Neural cell (in vitro differentiated cells): ENCODE measurements around the gene SLC44A2. TPM values are rescaled to one million over a fixed set of nuclear protein-coding genes. Genes with fewer than 3 reads are reported as not detected.

ENCODE experiments used
- H2AFZ ChIP-seq: fragments of 200-600, 300-800 bp; sonication (generic), shearing (Covaris generic); 2 replicates; pipeline ENCODE4 v1.6.0; 2014; ENCODE audit warnings: low read depth, mild to moderate bottlenecking, antibody characterized with exemption, low read length, moderate library complexity
- H3F3A ChIP-seq: fragments of 200-600 bp; shearing (Covaris generic); 2 replicates; pipeline ENCODE4 v1.6.1; 2016; ENCODE audit warnings: mild to moderate bottlenecking, moderate library complexity, mixed read lengths, antibody characterized with exemption, low read length; ENCODE audit not compliant: insufficient read depth, poor library complexity, severe bottlenecking
- H3K27ac ChIP-seq: fragments of 200-600, 300-800 bp; sonication (generic), shearing (Covaris generic); 2 replicates; pipeline ENCODE4 v1.5.1; 2014; ENCODE audit warnings: mild to moderate bottlenecking, low read length, moderate library complexity
- H3K27me3 ChIP-seq: fragments of 300-800, 200-600 bp; sonication (generic), shearing (Covaris generic); 2 replicates; pipeline ENCODE4 v1.6.0; 2014; ENCODE audit warnings: mild to moderate bottlenecking, low read depth, low read length, moderate library complexity; ENCODE audit not compliant: insufficient read depth
- H3K36me3 ChIP-seq: fragments of 300-800, 200-600 bp; sonication (generic), shearing (Covaris generic); 2 replicates; pipeline ENCODE4 v1.5.1; 2014; ENCODE audit warnings: mild to moderate bottlenecking, antibody characterized with exemption, low read length, moderate library complexity; ENCODE audit not compliant: insufficient read depth
- H3K4me2 ChIP-seq: fragments of 300-800, 200-600 bp; sonication (generic), shearing (Covaris generic); 2 replicates; pipeline ENCODE4 v1.6.0; 2014; ENCODE audit warnings: mild to moderate bottlenecking, low read length
- H3K4me3 ChIP-seq: fragments of 300-800, 200-600 bp; sonication (generic), shearing (Covaris generic); 2 replicates; pipeline ENCODE4 v1.5.1; 2014; ENCODE audit warnings: mild to moderate bottlenecking, low read length, moderate library complexity
- H3K79me2 ChIP-seq: fragments of 200-600 bp; shearing (Covaris generic); replicated peaks from 2 replicates; pipeline ENCODE4 v1.6.0; 2014; ENCODE audit warnings: mild to moderate bottlenecking, low read length, moderate library complexity; ENCODE audit not compliant: insufficient read depth
- H3K9ac ChIP-seq: fragments of 300-800, 200-600 bp; sonication (generic), shearing (Covaris generic); 2 replicates; pipeline ENCODE4 v1.6.1; 2016; ENCODE audit warnings: mild to moderate bottlenecking, low read length, mixed read lengths
- H3K9me2 ChIP-seq: fragments of 200-600 bp; shearing (Covaris generic); 2 replicates; pipeline ENCODE4 v1.6.1; 2016; ENCODE audit warnings: mild to moderate bottlenecking, low read length, mixed read lengths; ENCODE audit not compliant: insufficient read depth
- H3K9me3 ChIP-seq: fragments of 200-600, 300-800 bp; sonication (generic), shearing (Covaris generic); 2 replicates; pipeline ENCODE4 v1.6.1; 2016; ENCODE audit warnings: mild to moderate bottlenecking, mixed run types, low read length, moderate library complexity, mixed read lengths
- H4K20me1 ChIP-seq: fragments of 200-600 bp; shearing (Covaris generic); 2 replicates; pipeline ENCODE4 v1.6.1; 2016; ENCODE audit warnings: mild to moderate bottlenecking, mixed run types; ENCODE audit not compliant: insufficient read depth
- CTCF ChIP-seq: fragments of 450-650 bp; IDR thresholded peaks from 2 replicates; pipeline ENCODE4 v1.5.1; 2014; ENCODE audit warnings: antibody characterized with exemption, mild to moderate bottlenecking, moderate library complexity; ENCODE audit not compliant: poor library complexity, severe bottlenecking
- EP300 ChIP-seq: fragments of 450-650 bp; conservative IDR thresholded peaks from 2 replicates; pipeline ENCODE4 v1.6.1; 2014; ENCODE audit warnings: antibody characterized with exemption, mild to moderate bottlenecking, moderate library complexity; ENCODE audit not compliant: poor library complexity, severe bottlenecking
- EZH2 ChIP-seq: fragments of 200-600, 300-800 bp; shearing (Covaris generic), sonication (generic); IDR thresholded peaks from 2 replicates; pipeline ENCODE4 v1.6.1; 2014; ENCODE audit warnings: antibody characterized with exemption, low read length, borderline replicate concordance, mild to moderate bottlenecking; ENCODE audit not compliant: insufficient read depth, poor library complexity, severe bottlenecking
- MXI1 ChIP-seq: fragments of 450-650 bp; conservative IDR thresholded peaks from 2 replicates; pipeline ENCODE4 v1.6.1; 2014; ENCODE audit warnings: antibody characterized with exemption, mild to moderate bottlenecking; ENCODE audit not compliant: poor library complexity, severe bottlenecking
- POLR2AphosphoS5 ChIP-seq: IDR thresholded peaks from 2 replicates; pipeline ENCODE4 v1.6.1; 2012
- RAD21 ChIP-seq: fragments of 450-650 bp; conservative IDR thresholded peaks from 2 replicates; pipeline ENCODE4 v1.6.1; 2014; ENCODE audit warnings: antibody characterized with exemption, mild to moderate bottlenecking, moderate library complexity
- REST ChIP-seq: IDR thresholded peaks from 2 replicates; pipeline ENCODE4 v1.6.1; 2012; ENCODE audit warnings: borderline replicate concordance
- SMC3 ChIP-seq: fragments of 450-650 bp; conservative IDR thresholded peaks from 2 replicates; pipeline ENCODE4 v1.6.1; 2014; ENCODE audit warnings: antibody characterized with exemption, mild to moderate bottlenecking, moderate library complexity; ENCODE audit not compliant: poor library complexity
- TAF1 ChIP-seq: IDR thresholded peaks from 2 replicates; pipeline ENCODE4 v1.6.1; 2012; ENCODE audit warnings: low read depth
- polyA plus RNA-seq: library from polyadenylated mRNA; depleted of rRNA; stranded (reverse); fragments of >200 nt; gene quantifications from 2 replicates; pipeline ENCODE4 v1.2.3, GENCODE V29; 2014

The SLC44A2 gene
- polyA plus RNA-seq, 1 donor from 2014 or later: 50.0 TPM

- TF ChIP-seq TAF1 (no peak), EP300 (no peak), REST (no peak), SMC3 (no peak), POLR2AphosphoS5 (no peak), EZH2 (no peak), CTCF (no peak), RAD21 (no peak), MXI1 (no peak)
- Histone ChIP-seq H4K20me1 (peaks cover 17% of the 10 kb centered on the region), H3K27ac (no peak overlapping the region), H3K9me3 (no peaks in the 10 kb centered on the region), H3K4me2 (no peak overlapping the region), H2AFZ (no peak overlapping the region), H3K9me2 (no peaks in the 10 kb centered on the region), H3K27me3 (no peaks in the 10 kb centered on the region), H3F3A (no peaks in the 10 kb centered on the region), H3K4me3 (no peak overlapping the region), H3K9ac (no peak overlapping the region), H3K79me2 (peaks cover 13% of the 10 kb centered on the region), H3K36me3 (no peaks in the 10 kb centered on the region)
These were observed 56.3 kb downstream of the SLC44A2 start for GRCh38 chr19:10681658-10682057.

GRCh38 chr19:10682397-10683063 lies 57.2 kb downstream of the SLC44A2 start:
- TF ChIP-seq POLR2AphosphoS5: peak; percentile 9
- TF ChIP-seq REST: no peak
- Histone ChIP-seq H3K4me3 (no peak overlapping the region), H3K9ac (no peak overlapping the region), H3K27me3 (no peaks in the 10 kb centered on the region), H3K4me2 (no peak overlapping the region), H3K79me2 (peaks cover 13% of the 10 kb centered on the region), H3K9me2 (no peaks in the 10 kb centered on the region), H4K20me1 (peaks cover 17% of the 10 kb centered on the region), H3K36me3 (no peaks in the 10 kb centered on the region), H3K9me3 (no peaks in the 10 kb centered on the region), H2AFZ (no peak overlapping the region), H3K27ac (no peak overlapping the region), H3F3A (no peaks in the 10 kb centered on the region)
